ENCODE data around the gene CRELD1. TPM values are rescaled to one million over a fixed set of nuclear protein-coding genes. Genes with fewer than 3 reads are reported as not detected.

CRELD1 gene
- total RNA-seq, 1 experiment from 2014 or later = 15.5 TPM

- Histone ChIP-seq H2BK20ac (ENCODE audit: low read depth, low read length, poor library complexity, severe bottlenecking) (no peak overlapping the region), H3K9me3 (ENCODE audit: control insufficient read depth, low read depth, low read length) (no peaks in the 10 kb centered on the region), H2BK5ac (ENCODE audit: insufficient read length, low read length) (no peak overlapping the region), H2BK12ac (ENCODE audit: insufficient read length, low read depth, low read length) (no peak overlapping the region), H2AFZ (ENCODE audit: low read length) (no peak overlapping the region), H3K4me2 (ENCODE audit: insufficient read depth, insufficient read length, low read length) (no peak overlapping the region), H4K5ac (ENCODE audit: insufficient read length, low read depth, low read length) (no peak overlapping the region), H3T11ph (ENCODE audit: low read length) (no peak overlapping the region), H3K27me3 (ENCODE audit: insufficient read depth, low read length) (no peaks in the 10 kb centered on the region; the same call in 1 of the 2 replicates), H3K4ac (ENCODE audit: low read depth, low read length) (no peak overlapping the region), H2AK5ac (ENCODE audit: insufficient read length, low read length) (no peak overlapping the region), H2BK15ac (ENCODE audit: low read depth, low read length) (no peak overlapping the region), H3K27ac (ENCODE audit: insufficient read length, low read depth, low read length) (no peak overlapping the region), H2BK120ac (ENCODE audit: low read depth, low read length, poor library complexity, severe bottlenecking) (no peak overlapping the region), H3K79me2 (ENCODE audit: insufficient read depth, low read length) (peaks cover 6% of the 10 kb centered on the region; the same call in 1 of the 2 replicates), H3K56ac (ENCODE audit: insufficient read length, low read depth, low read length) (no peak overlapping the region), H4K91ac (ENCODE audit: insufficient read length, low read depth, low read length) (no peak overlapping the region), H3K4me1 (ENCODE audit: insufficient read depth, low read length) (no peaks in the 10 kb centered on the region), H4K8ac (replicated peaks; ENCODE audit: insufficient read length, low read depth, low read length) (no peak overlapping the region), H3K79me1 (ENCODE audit: insufficient read depth, low read depth, low read length, poor library complexity, severe bottlenecking) (peaks cover 6% of the 10 kb centered on the region), H3K9ac (ENCODE audit: extremely low read depth, insufficient read length, low read length) (no peak overlapping the region), H3K18ac (ENCODE audit: insufficient read length, low read depth, low read length) (no peak overlapping the region), H4K20me1 (ENCODE audit: control insufficient read depth, insufficient read depth, insufficient read length) (no peaks in the 10 kb centered on the region), H3K14ac (ENCODE audit: insufficient read depth, low read length) (no peak overlapping the region), H3K23ac (ENCODE audit: insufficient read length, low read depth, low read length) (no peak overlapping the region), H3K23me2 (ENCODE audit: insufficient read length, low read depth, low read length, poor library complexity, severe bottlenecking) (no peaks in the 10 kb centered on the region)
- H3K9me3 Mint-ChIP-seq = no peaks in the 10 kb centered on the region
- H3K36me3 Mint-ChIP-seq (ENCODE audit: insufficient read depth in 1 of 3, low read depth in 3 of 3) = peaks cover 12 to 19% (median 18%) of the 10 kb centered on the region in 3 experiments
- no peak for TF ChIP-seq CTCF (conservative IDR thresholded peaks at IDR 0.05)
- H3K27ac Mint-ChIP-seq = no peak overlapping the region
- H3K4me1 Mint-ChIP-seq = peaks cover 6 to 16% of the 10 kb centered on the region in 2 experiments
- H3K27me3 Mint-ChIP-seq (ENCODE audit: low read depth) = no peaks in the 10 kb centered on the region; the same call in 1 of the 2 replicates
- DNase-seq = no peak
- H3K4me3 Mint-ChIP-seq = no peak overlapping the region
- no CpG with 5 or more reads among the region's 3 CpGs for WGBS (ENCODE audit: extremely low coverage, insufficient read length, low lambda C conversion rate)
Observed at GRCh38 chr3:9888540-9888939, 45.1 kb upstream of the CRELD1 start.
